Endothelial cell of umbilical vein (primary cell): Measurements from ENCODE around the gene UBB. TPM values are rescaled to one million over a fixed set of nuclear protein-coding genes. Genes with fewer than 3 reads are reported as not detected.

Source experiments
- BruUV-seq: library from RNA; stranded (reverse); fragments of 400-500 nt; replicated peaks from 2 replicates; lab custom pipeline; 2021; lab: Mats Ljungman, UMichigan
- CTCF ChIA-PET: fragments of 300-600, 350-600 bp; sonication (Branson Sonifier 250); formaldehyde crosslinking; loops from one replicate; lab custom pipeline; 2021; ENCODE audit warnings: antibody characterized with exemption, inconsistent platforms; lab: Charles Lee
- POLR2A ChIA-PET: fragments of 300-600, 350-600 bp; sonication (Branson Sonifier 250); formaldehyde crosslinking; loops from one replicate; lab custom pipeline; 2021; ENCODE audit warnings: antibody characterized with exemption, inconsistent platforms; lab: Charles Lee
- DNase-seq: peaks from one replicate; pipeline ENCODE4 v3.0.0-alpha.2; 2011; ENCODE audit warnings: low read depth, low spot score
- FAIRE-seq: peaks from 2 replicates; lab custom pipeline; 2011; peaks lifted over from hg19 to GRCh38; lab: Jason Lieb, UNC
- H2AFZ ChIP-seq: 2 replicates; pipeline ENCODE4 v1.6.0; 2012; ENCODE audit warnings: low read depth, low read length, control low read depth, inconsistent platforms
- H3K27ac ChIP-seq: 2 replicates; pipeline ENCODE4 v1.5.1; 2011; ENCODE audit warnings: low read depth, mild to moderate bottlenecking, control low read depth, low read length, moderate library complexity; ENCODE audit not compliant: insufficient read depth
- H3K27me3 ChIP-seq, 2 experiments: 2 replicates each; pipeline versions ENCODE4 v1.6.0 to v1.6.1; 2011; ENCODE audit warnings: low read length in 2 of 2, mixed read lengths in 1 of 2; ENCODE audit not compliant: control insufficient read depth in 2 of 2, insufficient read depth in 2 of 2
- H3K36me3 ChIP-seq, 2 experiments: 2 replicates in 1 of 2; 3 replicates in 1 of 2; pipeline ENCODE4 v1.5.1; 2011; ENCODE audit warnings: low read length in 2 of 2, mild to moderate bottlenecking in 1 of 2, moderate library complexity in 1 of 2; ENCODE audit not compliant: control insufficient read depth in 2 of 2, insufficient read depth in 2 of 2; ENCODE audit errors: extremely low read depth in 1 of 2
- H3K4me1 ChIP-seq: 3 replicates; pipeline ENCODE4 v1.5.1; 2011; ENCODE audit warnings: mild to moderate bottlenecking, low read length; ENCODE audit not compliant: control insufficient read depth, insufficient read depth; ENCODE audit errors: extremely low read depth
- H3K4me2 ChIP-seq: 2 replicates; pipeline ENCODE4 v1.6.1; 2011; ENCODE audit warnings: low read length, control low read depth, mixed read lengths; ENCODE audit not compliant: insufficient read depth
- H3K4me3 ChIP-seq, 3 experiments: fragments of 200-600 bp in 1 of 3; sonication (generic), shearing (Covaris generic) in 1 of 3; replicated peaks in 1 of 3; 2 replicates each; pipeline ENCODE4 v1.5.1; 2011 to 2016; ENCODE audit warnings: control low read depth in 3 of 3, low read length in 3 of 3, mild to moderate bottlenecking in 2 of 3, inconsistent platforms in 1 of 3, low read depth in 1 of 3, moderate library complexity in 1 of 3; ENCODE audit not compliant: insufficient read depth in 1 of 3
- H3K79me2 ChIP-seq: 2 replicates; pipeline ENCODE4 v1.6.0; 2012; ENCODE audit warnings: low read length, inconsistent platforms; ENCODE audit not compliant: control insufficient read depth, insufficient read depth
- H3K9ac ChIP-seq: replicated peaks from 2 replicates; pipeline ENCODE3; 2011; ENCODE audit warnings: low read length, control low read depth; ENCODE audit not compliant: insufficient read depth; ENCODE audit errors: extremely low read depth
- H3K9me1 ChIP-seq: replicated peaks from 3 replicates; pipeline ENCODE4 v1.6.0; 2011; ENCODE audit warnings: mild to moderate bottlenecking, low read length; ENCODE audit not compliant: control insufficient read depth, insufficient read depth; ENCODE audit errors: extremely low read depth
- H3K9me3 ChIP-seq: replicated peaks from 2 replicates; pipeline ENCODE4 v1.5.1; 2012; ENCODE audit warnings: low read length, inconsistent platforms; ENCODE audit not compliant: control insufficient read depth, insufficient read depth
- H4K20me1 ChIP-seq: replicated peaks from 2 replicates; pipeline ENCODE3; 2011; ENCODE audit warnings: mild to moderate bottlenecking, low read length; ENCODE audit not compliant: control insufficient read depth, insufficient read depth; ENCODE audit errors: extremely low read depth
- CTCF ChIP-seq, 2 donors: IDR thresholded peaks; 1 replicate in 1 of 2; 2 replicates in 1 of 2; pipeline ENCODE4 v1.5.1; 2011; ENCODE audit warnings: low read length in 2 of 2, mild to moderate bottlenecking in 2 of 2, moderate library complexity in 2 of 2, control low read depth in 1 of 2, inconsistent platforms in 1 of 2, low read depth in 1 of 2; ENCODE audit not compliant: insufficient read depth in 1 of 2; ENCODE audit errors: extremely low read depth in 1 of 2
- EZH2 ChIP-seq: IDR thresholded peaks from 2 replicates; pipeline ENCODE4 v1.6.1; 2012; ENCODE audit warnings: borderline replicate concordance, low read depth, mild to moderate bottlenecking, moderate library complexity, low read length, inconsistent platforms; ENCODE audit not compliant: severe bottlenecking
- FOS ChIP-seq: IDR thresholded peaks from 2 replicates; pipeline ENCODE4 v1.6.1; 2011; ENCODE audit warnings: mild to moderate bottlenecking, low read length, moderate library complexity, borderline replicate concordance; ENCODE audit not compliant: insufficient read depth
- GATA2 ChIP-seq: IDR thresholded peaks from 2 replicates; pipeline ENCODE4 v1.7.0; 2011; ENCODE audit warnings: low read depth, mild to moderate bottlenecking, moderate library complexity, mixed read lengths, low read length; ENCODE audit not compliant: insufficient read length, insufficient read depth
- JUN ChIP-seq: IDR thresholded peaks from 2 replicates; pipeline ENCODE4 v1.6.1; 2011; ENCODE audit warnings: borderline replicate concordance, low read depth; ENCODE audit not compliant: insufficient read length, insufficient read depth
- MYC ChIP-seq: IDR thresholded peaks from one replicate; pipeline ENCODE4 v1.6.1; 2011; ENCODE audit warnings: mild to moderate bottlenecking, low read depth, low read length
- POLR2A ChIP-seq: IDR thresholded peaks from 2 replicates; pipeline ENCODE4 v1.6.1; 2012; ENCODE audit warnings: low read depth, mild to moderate bottlenecking, control low read depth, low read length
- POLR2AphosphoS5 ChIP-seq: IDR thresholded peaks from 2 replicates; pipeline ENCODE4 v1.6.1; 2012; ENCODE audit warnings: low read depth, mild to moderate bottlenecking, control low read depth, low read length, moderate library complexity; ENCODE audit not compliant: insufficient read depth
- dilution Hi-C: fragments of 300-500 bp; cut with MboI; formaldehyde crosslinking; loops from one replicate; pipeline ENCODE4 v1.15.0; 2019; ENCODE audit warnings: low sequenced_read_pairs; ENCODE audit not compliant: extremely low pct_ligation_motif_present
- intact Hi-C: fragments of 100-400 bp; cut with micrococcal nuclease; formaldehyde crosslinking; loops from one replicate; pipeline ENCODE4 v1.10.0; 2022
- polyA plus RNA-seq, 4 experiments: library from polyadenylated mRNA; depleted of rRNA in 3 of 4; stranded (reverse) in 3 of 4; unstranded in 1 of 4; fragments of >200 nt; gene quantifications; 2 replicates each; pipeline versions ENCODE4 v1.2.1 to v1.2.3, GENCODE V29; 2011 to 2012; ENCODE audit warnings: missing spikeins in 1 of 4
- total RNA-seq: library from RNA; stranded (reverse); gene quantifications from 2 replicates; pipeline ENCODE4 v1.2.3, GENCODE V29; 2021
- TF ChIP-seq, protein P1 (sequence below): IDR thresholded peaks from 2 replicates; pipeline ENCODE4 v1.6.1; 2011; ENCODE audit not compliant: insufficient read depth, insufficient read length

UBB gene
- total and polyA plus RNA-seq, 2 donors (not counting 3 experiments of a cell fraction or from before 2014, with no cell fraction given): 1,294 to 1,683 TPM

DNA sequence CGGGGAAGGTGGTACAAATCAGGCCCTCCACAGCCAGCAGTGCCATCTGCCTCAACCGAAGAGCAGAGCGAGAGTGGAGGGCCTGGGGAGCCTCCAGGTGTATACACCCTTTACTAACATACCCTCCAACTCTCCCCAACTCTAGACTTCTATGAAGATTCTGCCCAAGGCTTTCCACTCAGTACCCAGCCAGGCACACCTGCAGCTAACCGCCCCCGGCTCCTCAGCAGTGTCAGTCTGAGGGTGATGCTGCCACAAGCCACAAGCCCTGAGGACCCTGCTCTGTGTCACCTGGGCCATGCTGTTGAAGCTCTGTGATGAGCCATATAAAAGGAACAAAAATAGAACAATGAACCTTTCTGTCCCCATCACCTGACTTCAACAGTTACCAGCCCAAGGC lies 31.5 kb upstream of the UBB start:
- no peak for FAIRE-seq
- Histone ChIP-seq H3K4me2 (no peak overlapping the region), H3K9me1 (no peaks in the 10 kb centered on the region), H3K79me2 (peaks cover 5% of the 10 kb centered on the region), H3K9me3 (no peaks in the 10 kb centered on the region), H2AFZ (no peak overlapping the region), H3K27ac (no peak overlapping the region), H3K4me3 (no peak overlapping the region), H3K4me1 (peaks cover 10% of the 10 kb centered on the region), H4K20me1 (no peaks in the 10 kb centered on the region), H3K27me3 (no peaks in the 10 kb centered on the region), H3K36me3 (peaks cover under 1 to 6% of the 10 kb centered on the region in 2 experiments), H3K9ac (no peak overlapping the region)
- ChIA-PET CTCF (interaction anchor here (0.9 to 5.1 kb wide), 2 partner anchors 8 to 15 kb away, joined by 4 to 73 read pairs; no protein-coding TSS in a partner anchor), POLR2A (no interaction called here)
- BruUV-seq: no TSS peak
- TF ChIP-seq POLR2A: no peak
- DNase-seq: no peak
- intact Hi-C loops: no loop called here
- dilution Hi-C loops: no loop called here

GRCh38 chr17:16351831-16352230 lies 29.1 kb upstream of the UBB start:
- H2AFZ ChIP-seq: peak overlapping the region; percentile 77
- dilution Hi-C loops (no loop called here), intact Hi-C loops (loop anchor here (1.0 to 2.0 kb wide), 2 partner anchors 65 to 137 kb away; partner anchors contain the start of gene NCOR1)
- DNase-seq (no peak), FAIRE-seq (no peak)
- H3K4me1 ChIP-seq: peaks cover 10% of the 10 kb centered on the region
- TF ChIP-seq EZH2: no peak
- TF ChIP-seq, protein P1, sequence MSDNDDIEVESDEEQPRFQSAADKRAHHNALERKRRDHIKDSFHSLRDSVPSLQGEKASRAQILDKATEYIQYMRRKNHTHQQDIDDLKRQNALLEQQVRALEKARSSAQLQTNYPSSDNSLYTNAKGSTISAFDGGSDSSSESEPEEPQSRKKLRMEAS: no peak
- TF ChIP-seq MYC: no peak
- TF ChIP-seq POLR2AphosphoS5: no peak
- no peak for TF ChIP-seq GATA2
- TF ChIP-seq JUN: no peak
- no peak for TF ChIP-seq CTCF (IDR thresholded peaks at IDR 0.05; ENCODE audit: extremely low read depth in 1 of 2, insufficient read depth in 1 of 2, low read depth in 1 of 2, low read length in 2 of 2)
- no peak for TF ChIP-seq FOS
- TF ChIP-seq POLR2A: no peak
- peak overlapping the region; percentile 87 for H3K4me2 ChIP-seq
- no peaks in the 10 kb centered on the region for H3K9me3 ChIP-seq
- H3K36me3 ChIP-seq: peaks cover 0 to 6% of the 10 kb centered on the region in 2 experiments
- H3K79me2 ChIP-seq: peaks cover 5% of the 10 kb centered on the region
- no peaks in the 10 kb centered on the region for H3K9me1 ChIP-seq
- H3K4me3 ChIP-seq: peak overlapping the region; percentile 48 to 60 (median 49)
- peak overlapping the region; percentile 77 for H3K9ac ChIP-seq
- H4K20me1 ChIP-seq: no peaks in the 10 kb centered on the region
- no peak overlapping the region for H3K27ac ChIP-seq
- BruUV-seq: no TSS peak
- no peaks in the 10 kb centered on the region for H3K27me3 ChIP-seq
- POLR2A ChIA-PET: interaction anchor here (1.5 kb wide), 1 partner anchor 29 kb away, joined by 15 read pairs; the partner anchor contains the start of gene UBB
- CTCF ChIA-PET: interaction anchor here (0.7 to 5.1 kb wide), 7 partner anchors 9 to 218 kb away, joined by 3 to 73 read pairs (median 7); partner anchors contain the start of gene UBB
